Brain microvascular endothelial cell (primary cell): ENCODE measurements around the gene SHISA9.

Source experiments
- DNase-seq: peaks from one replicate; pipeline ENCODE4 v3.0.0-alpha.2; 2020
- H3K27ac ChIP-seq: fragments of 250-450 bp; sonication (Bioruptor Pico); 2 replicates; pipeline ENCODE4 v1.5.1; 2020; ENCODE audit warnings: mild to moderate bottlenecking, moderate library complexity
- H3K27me3 ChIP-seq: fragments of 250-450 bp; sonication (Bioruptor Pico); replicated peaks from 2 replicates; pipeline ENCODE4 v1.5.1; 2020; ENCODE audit warnings: mild to moderate bottlenecking
- H3K36me3 ChIP-seq: fragments of 250-450 bp; sonication (Bioruptor Pico); replicated peaks from 2 replicates; pipeline ENCODE4 v1.5.1; 2020; ENCODE audit warnings: mild to moderate bottlenecking
- H3K4me3 ChIP-seq: 2 replicates; pipeline ENCODE4 v1.5.1; 2011; ENCODE audit warnings: low read depth, mild to moderate bottlenecking, control low read depth, low read length, moderate library complexity
- CTCF ChIP-seq: IDR thresholded peaks from 2 replicates; pipeline ENCODE4 v1.5.1; 2011; ENCODE audit warnings: low read depth, mild to moderate bottlenecking, moderate library complexity, low read length, control low read depth, inconsistent platforms; ENCODE audit errors: missing control alignments
- in situ Hi-C: cut with HindIII; loops from 2 replicates; pipeline ENCODE4 v1.10.0; 2017; ENCODE audit warnings: low sequenced_read_pairs, low pct_ligation_motif_present

The SHISA9 gene

GRCh38 chr16:12878973-12879372 lies 22.4 kb upstream of the SHISA9 start:
- Histone ChIP-seq H3K36me3 (no peaks in the 10 kb centered on the region), H3K27me3 (no peaks in the 10 kb centered on the region), H3K27ac (no peak overlapping the region), H3K4me3 (no peak overlapping the region)
- no peak for DNase-seq
- TF ChIP-seq CTCF = no peak
- in situ Hi-C loops = no loop called here

GRCh38 chr16:12879812-12880211 lies 21.6 kb upstream of the SHISA9 start:
- H3K36me3 ChIP-seq = no peaks in the 10 kb centered on the region
- in situ Hi-C loops = no loop called here
- H3K4me3 ChIP-seq = no peak overlapping the region
- H3K27me3 ChIP-seq = no peaks in the 10 kb centered on the region
- TF ChIP-seq CTCF = no peak
- no peak overlapping the region for H3K27ac ChIP-seq
- no peak for DNase-seq

GRCh38 chr16:12881182-12881581 lies 20.2 kb upstream of the SHISA9 start:
- H3K4me3 ChIP-seq = no peak overlapping the region
- in situ Hi-C loops = no loop called here
- no peak for TF ChIP-seq CTCF
- no peak for DNase-seq
- no peaks in the 10 kb centered on the region for H3K27me3 ChIP-seq
- H3K36me3 ChIP-seq = no peaks in the 10 kb centered on the region
- H3K27ac ChIP-seq = no peak overlapping the region

GRCh38 chr16:12881740-12882139 lies 19.7 kb upstream of the SHISA9 start:
- Histone ChIP-seq H3K27ac (no peak overlapping the region), H3K4me3 (no peak overlapping the region), H3K36me3 (no peaks in the 10 kb centered on the region), H3K27me3 (no peaks in the 10 kb centered on the region)
- no peak for DNase-seq
- in situ Hi-C loops = no loop called here
- TF ChIP-seq CTCF = no peak

- in situ Hi-C loops = no loop called here
- no peak overlapping the region for H3K27ac ChIP-seq
- H3K27me3 ChIP-seq = no peaks in the 10 kb centered on the region
- no peak for DNase-seq
- TF ChIP-seq CTCF = no peak
- no peak overlapping the region for H3K4me3 ChIP-seq
- H3K36me3 ChIP-seq = no peaks in the 10 kb centered on the region
These were observed 15.7 kb upstream of the SHISA9 start for GRCh38 chr16:12885742-12886141.

GRCh38 chr16:12891836-12892235 lies 9.6 kb upstream of the SHISA9 start:
- in situ Hi-C loops = no loop called here
- no peak for DNase-seq

More at GRCh38 chr16:12891836-12892235, 9.6 kb upstream of the SHISA9 start:
- no peak overlapping the region for H3K4me3 ChIP-seq
- no peak overlapping the region for H3K27ac ChIP-seq
- H3K36me3 ChIP-seq = no peaks in the 10 kb centered on the region
- no peaks in the 10 kb centered on the region for H3K27me3 ChIP-seq
- TF ChIP-seq CTCF = no peak
